DMS153 (cell line): Measurements from ENCODE around the gene PINLYP.

Experiments used
- DNase-seq: peaks from one replicate; lab custom pipeline; 2025; lab: John Stamatoyannopoulos, UW

PINLYP gene

GRCh38 chr19:43548706-43549105 lies 26.9 kb upstream of the PINLYP start:
- no peak for DNase-seq

GRCh38 chr19:43551399-43552197 lies 24.0 kb upstream of the PINLYP start:
- no peak for DNase-seq

- DNase-seq = no peak
Observed at GRCh38 chr19:43552198-43552450, 23.5 kb upstream of the PINLYP start.

GRCh38 chr19:43552616-43553015 lies 23.0 kb upstream of the PINLYP start:
- no peak for DNase-seq

- no peak for DNase-seq
Observed at GRCh38 chr19:43553656-43554055, 21.9 kb upstream of the PINLYP start.

- DNase-seq = no peak
Observed at GRCh38 chr19:43554317-43554895, 21.2 kb upstream of the PINLYP start.

- DNase-seq = no peak
Observed at GRCh38 chr19:43555185-43555770, 20.3 kb upstream of the PINLYP start.

GRCh38 chr19:43560687-43561086 lies 14.9 kb upstream of the PINLYP start:
- no peak for DNase-seq

- no peak for DNase-seq
Observed at GRCh38 chr19:43561139-43561970, 14.2 kb upstream of the PINLYP start.

GRCh38 chr19:43562226-43562697 lies 13.3 kb upstream of the PINLYP start:
- no peak for DNase-seq

GRCh38 chr19:43562698-43563241 lies 12.8 kb upstream of the PINLYP start:
- peak; percentile 79 for DNase-seq

- no peak for DNase-seq
Observed at GRCh38 chr19:43563816-43564457, 11.7 kb upstream of the PINLYP start.

GRCh38 chr19:43564800-43565199 lies 10.8 kb upstream of the PINLYP start:
- no peak for DNase-seq

GRCh38 chr19:43569657-43570056 lies 5.9 kb upstream of the PINLYP start:
- DNase-seq = no peak

- DNase-seq = peak; percentile 69
Observed at GRCh38 chr19:43570174-43570791, 5.3 kb upstream of the PINLYP start.

GRCh38 chr19:43572171-43572588 lies 3.4 kb upstream of the PINLYP start:
- DNase-seq = peak; percentile 93

- DNase-seq = no peak
Observed at GRCh38 chr19:43574424-43575155, 1.0 kb upstream of the PINLYP start.

GRCh38 chr19:43575955-43576878 lies 616 bp downstream of the PINLYP start:
- DNase-seq = no peak

- DNase-seq = no peak
Observed at GRCh38 chr19:43578787-43579186, 3.2 kb downstream of the PINLYP start.

- no peak for DNase-seq
Observed at GRCh38 chr19:43581467-43581866, 5.9 kb downstream of the PINLYP start.
